Adrenal gland (tissue), 5 donors: ENCODE results near the gene ZNF800.

ENCODE experiments used
- CTCF ChIP-seq, 6 experiments: fragments of 450-650 bp in 4 of 6; fragments of 200-600 bp in 2 of 6; sonication (generic) in 1 of 6; IDR thresholded peaks; 1 replicate in 5 of 6; 2 replicates in 1 of 6; pipeline versions ENCODE4 v1.5.1 to v1.8.0; 2016 to 2021; ENCODE audit warnings: antibody characterized with exemption in 6 of 6, mild to moderate bottlenecking in 2 of 6, moderate library complexity in 1 of 6
- POLR2A ChIP-seq, 2 donors: fragments of 450-650 bp; IDR thresholded peaks; one replicate each; pipeline ENCODE4 v1.6.1; 2017; ENCODE audit warnings: antibody characterized with exemption in 2 of 2, mild to moderate bottlenecking in 2 of 2, moderate library complexity in 1 of 2
- donor health status: DM: no; HTN: no; CAD: no.

GRCh38 chr7:127391591-127392181, 822 bp downstream of the ZNF800 start:
- TF ChIP-seq POLR2A (IDR thresholded peaks at IDR 0.05) (no peak), CTCF (IDR thresholded peaks at IDR 0.05) (peak in 1 of 6 experiments; percentile 15)
